GF-D8 (cell line): ENCODE measurements around the gene WDR46.
"Not testable (repeated sequence)": the region's sequence is repeated elsewhere in the genome, so short reads cannot be mapped to it uniquely, and the experiment has no call there.

ENCODE experiments used
- DNase-seq: peaks from one replicate; lab custom pipeline; 2025; lab: John Stamatoyannopoulos, UW

The WDR46 gene

DNA sequence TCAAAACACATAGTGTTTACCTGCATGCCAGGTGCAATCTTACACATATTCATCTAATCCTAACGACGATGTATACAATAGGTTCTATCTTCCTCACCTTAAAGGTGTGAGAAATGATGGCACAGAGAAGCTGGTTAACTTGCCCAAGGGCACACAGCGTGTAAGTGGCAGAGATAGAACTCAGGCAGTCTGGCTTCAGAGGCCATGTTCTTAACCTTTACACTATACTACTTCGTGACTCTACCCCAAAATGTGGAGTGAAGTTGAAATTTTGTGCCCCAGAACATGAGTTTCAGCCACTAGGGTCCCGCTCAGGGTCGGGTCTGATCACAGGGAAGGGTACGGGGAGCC is 17.9 kb downstream of the WDR46 start:
- DNase-seq: no peak

DNA sequence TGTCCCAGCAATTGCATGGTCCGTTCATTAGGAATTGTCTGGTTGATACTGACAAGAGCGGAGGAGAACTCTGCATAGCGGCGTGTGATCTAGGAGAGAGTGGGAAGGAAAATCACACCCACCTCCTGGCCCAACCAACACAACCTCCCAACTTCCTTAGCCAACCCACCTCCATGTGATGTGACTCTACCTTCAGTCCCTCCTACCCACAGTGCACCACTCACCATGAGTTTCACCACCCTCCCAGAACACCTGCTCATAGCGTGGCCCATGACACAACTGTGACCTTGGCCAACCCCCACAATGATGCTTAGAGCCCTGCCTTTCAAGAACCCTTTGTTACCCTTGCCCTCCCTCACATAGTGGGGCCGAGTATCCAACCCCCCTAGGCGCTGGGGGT is 25.0 kb downstream of the WDR46 start:
- no peak for DNase-seq

DNA sequence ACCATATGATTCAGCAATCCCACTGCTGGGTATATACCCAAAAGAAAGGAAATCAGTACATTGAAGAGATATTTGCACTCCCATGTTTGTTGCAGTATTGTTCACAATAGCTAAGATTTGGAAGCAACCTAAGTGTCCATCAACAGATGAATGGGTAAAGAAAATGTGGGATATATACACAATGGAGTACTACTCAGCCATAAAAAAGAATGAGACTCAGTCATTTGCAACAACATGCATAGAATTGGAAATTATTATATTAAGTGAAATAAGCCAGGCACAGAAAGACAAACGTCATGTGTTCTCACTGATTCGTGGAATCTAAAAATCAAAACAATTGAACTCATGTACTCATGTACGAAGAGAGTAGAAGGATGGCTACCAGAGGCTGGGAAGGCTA is 26.5 kb downstream of the WDR46 start:
- not testable (repeated sequence) for DNase-seq

DNA sequence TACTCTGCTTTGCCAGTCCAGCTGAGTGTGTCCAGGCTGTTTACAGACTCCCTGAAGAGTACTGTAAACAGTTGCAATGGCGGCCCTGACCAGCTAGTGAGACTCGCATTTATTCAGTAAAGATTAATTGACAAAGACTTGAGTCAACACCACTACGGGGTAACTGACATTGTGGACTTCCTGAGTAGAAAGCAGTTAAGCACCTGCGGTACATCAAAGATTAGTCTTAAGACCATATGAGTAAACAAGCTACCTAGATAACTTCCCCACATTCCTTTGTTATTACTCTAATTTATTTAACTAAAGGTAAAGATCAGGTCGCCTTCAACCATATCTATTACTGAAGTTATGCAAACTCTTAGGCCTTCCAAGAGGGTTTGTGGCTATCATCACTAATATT is 30.0 kb downstream of the WDR46 start:
- DNase-seq: no peak

DNA sequence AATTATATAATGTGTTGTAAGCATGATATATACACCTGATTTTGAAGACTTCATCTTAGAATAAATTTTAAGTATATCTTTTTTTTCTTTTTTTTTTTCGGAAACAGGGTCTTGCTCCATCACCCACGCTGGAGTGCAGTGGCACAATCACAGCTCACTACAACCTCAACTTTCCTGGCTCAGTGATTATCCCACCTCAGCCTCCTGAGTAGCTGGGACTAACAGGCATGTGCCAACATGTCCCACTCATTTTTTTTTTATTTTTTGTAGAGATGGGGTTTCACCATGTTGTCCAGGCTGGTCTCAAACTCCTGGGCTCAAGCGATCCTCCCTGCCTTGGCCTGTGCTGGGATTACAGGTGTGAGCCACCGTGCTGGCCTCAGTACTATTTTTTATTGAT is 34.4 kb downstream of the WDR46 start:
- DNase-seq: no peak

DNA sequence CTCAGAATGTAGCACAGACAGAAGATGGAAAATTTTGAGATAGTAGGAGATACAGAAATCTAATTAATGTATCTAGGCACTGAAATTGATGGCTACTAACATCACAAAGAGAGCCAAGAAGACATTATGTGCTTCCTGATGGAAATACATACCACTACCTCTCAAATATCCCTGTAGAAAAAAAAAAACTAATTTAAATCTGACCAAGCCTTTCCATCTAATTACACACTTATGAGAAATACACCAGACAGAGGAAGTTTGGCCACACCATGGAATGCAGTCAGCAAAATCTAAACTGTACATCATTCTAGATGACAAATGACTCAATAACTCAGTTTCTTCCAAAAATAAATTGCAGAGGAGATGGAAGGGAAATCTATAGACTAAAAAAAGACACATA is 36.3 kb downstream of the WDR46 start:
- no peak for DNase-seq

DNA sequence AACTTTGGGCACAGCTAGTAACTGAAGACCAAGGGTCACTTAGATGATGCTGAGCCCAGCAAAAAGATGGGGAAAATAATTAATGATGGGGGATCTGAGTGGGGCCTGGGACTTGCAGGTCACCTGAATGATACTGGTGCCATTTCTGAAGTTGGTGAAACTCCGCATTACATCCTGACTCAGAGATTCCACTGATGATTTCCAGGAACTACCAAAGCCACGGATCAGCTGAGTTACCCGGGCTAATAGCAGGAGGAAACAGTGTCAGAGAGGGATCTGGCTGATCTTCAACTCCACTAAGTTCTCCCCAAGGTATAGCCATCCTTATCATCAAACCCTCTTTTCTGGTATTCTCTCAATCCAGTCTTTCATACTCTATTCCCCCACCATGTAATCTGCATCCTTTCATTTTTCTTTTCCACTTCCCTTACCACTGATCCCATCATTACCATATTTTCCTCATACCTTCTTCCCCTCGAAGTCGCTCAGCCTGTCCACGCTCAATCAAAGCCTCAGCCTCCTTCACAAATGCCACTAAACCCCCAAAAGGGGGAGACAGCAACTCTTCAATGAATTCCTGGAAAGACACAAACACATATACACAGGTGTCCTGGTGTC is 37.5 kb downstream of the WDR46 start:
- DNase-seq: no peak

DNA sequence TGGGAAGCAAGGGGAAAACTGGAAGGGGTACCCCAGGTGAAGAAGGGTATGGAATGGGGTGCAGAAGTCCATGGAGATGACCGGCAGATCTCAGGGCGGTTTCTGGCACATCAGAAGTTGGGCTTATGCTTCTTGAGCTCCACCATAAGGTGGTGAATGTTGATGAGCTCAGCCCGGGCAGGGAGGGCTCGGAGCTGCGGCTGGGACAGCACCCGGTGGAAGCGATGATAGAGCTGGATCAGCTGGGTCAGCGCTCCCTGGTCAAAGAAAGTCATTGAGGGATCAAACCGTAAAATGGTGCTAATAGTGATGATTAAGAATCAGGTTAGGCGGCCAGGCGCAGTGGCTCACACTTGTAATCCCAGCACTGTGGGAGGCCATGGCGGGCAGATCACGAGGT is 38.3 kb downstream of the WDR46 start:
- DNase-seq: no peak

DNA sequence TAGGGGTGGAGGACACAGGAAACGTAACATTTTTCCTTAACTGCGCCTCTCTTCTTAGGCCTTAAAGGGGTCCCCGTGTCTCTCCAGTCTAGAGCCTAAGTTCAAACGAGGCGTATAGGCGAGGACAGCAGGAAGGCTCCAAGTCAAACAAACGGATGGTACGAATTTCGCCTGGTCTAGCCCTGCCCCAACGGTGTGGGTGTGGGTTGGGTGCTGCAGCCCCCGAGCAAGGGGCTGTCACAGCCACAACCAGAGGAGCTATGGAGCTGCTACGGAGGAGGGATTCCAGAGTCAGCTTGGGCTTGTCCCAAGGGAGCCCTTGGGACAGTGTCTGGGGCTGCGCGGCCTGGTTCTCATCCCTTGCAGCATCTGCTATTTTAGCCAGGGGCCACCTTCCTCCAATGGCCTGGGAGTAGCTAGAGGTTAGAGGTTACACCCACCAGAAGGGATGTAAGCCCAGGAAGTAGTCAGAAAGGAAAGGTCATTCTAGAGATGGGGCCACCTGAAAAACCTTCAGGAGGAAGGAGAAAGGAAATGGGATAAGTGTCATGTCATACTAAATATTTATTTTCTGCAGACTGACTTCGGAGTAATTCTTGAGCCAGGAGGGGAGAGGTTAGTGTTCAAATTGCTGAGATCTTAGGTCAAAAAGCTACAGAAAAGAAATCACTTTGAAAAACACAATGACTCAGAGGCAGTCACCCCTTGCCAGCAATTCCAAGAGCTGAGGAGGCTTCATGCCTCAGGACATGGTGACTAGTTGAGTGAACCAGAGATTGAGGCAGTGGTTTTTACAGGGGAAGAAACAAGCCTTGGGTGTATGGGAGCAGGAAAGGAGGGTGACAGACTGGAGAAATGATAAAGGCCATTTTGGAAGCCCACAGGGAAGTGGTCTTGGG is 39.1 kb downstream of the WDR46 start:
- DNase-seq: no peak

DNA sequence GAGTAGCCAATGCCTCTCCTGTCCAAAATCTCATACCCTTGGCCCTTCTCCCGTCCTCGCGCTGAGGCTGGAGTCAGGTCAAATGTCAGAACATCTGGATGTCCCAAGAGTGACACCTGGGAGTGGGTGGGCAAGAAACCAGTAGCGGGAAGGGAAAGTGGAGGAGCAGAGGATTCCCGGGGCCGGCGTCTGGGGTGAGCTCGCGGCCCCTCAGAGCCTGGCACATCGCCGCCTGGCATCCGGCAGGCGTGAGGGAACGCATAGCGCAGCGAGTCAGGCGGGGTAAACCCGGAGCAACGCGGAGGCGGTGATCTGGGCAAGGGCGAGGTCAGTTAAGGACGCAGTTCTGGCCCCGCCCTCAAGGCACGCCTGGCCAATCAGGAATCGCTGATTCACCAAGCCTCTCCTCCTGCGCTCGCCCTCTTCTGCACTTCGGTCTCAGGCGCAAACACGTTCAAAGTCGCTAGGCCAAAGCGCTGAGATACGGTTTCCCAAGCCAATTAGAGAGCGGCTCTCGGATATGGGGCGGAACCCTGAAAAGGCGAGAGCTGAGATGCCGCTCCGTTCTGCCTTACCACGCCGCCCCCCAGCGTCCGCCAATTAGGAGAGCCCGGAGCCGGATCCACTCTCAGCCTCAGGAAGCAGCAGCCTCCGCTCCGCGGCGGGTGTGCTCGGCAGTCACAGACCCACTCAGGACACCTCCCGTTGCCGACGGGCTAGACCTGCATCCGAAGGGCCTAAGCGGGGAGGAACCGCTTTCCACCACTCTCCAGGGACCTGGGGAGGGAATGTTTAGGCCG is 39.9 kb downstream of the WDR46 start:
- peak; percentile 95 for DNase-seq

DNA sequence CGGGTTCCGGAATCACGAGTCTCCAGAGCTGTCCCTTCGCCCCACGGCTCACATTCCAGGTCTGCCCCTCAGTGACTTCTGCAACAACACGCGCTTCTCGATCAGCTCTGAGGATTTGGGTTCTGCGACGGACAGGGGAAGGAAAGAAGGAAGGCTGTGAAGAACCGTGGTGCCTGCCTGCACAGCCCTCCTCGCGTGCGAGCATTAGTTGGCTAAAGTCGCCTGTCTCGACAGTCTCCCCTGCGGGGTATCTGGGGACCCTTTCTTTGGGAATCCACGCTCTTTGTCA is 40.5 kb downstream of the WDR46 start:
- peak; percentile 37 for DNase-seq

DNA sequence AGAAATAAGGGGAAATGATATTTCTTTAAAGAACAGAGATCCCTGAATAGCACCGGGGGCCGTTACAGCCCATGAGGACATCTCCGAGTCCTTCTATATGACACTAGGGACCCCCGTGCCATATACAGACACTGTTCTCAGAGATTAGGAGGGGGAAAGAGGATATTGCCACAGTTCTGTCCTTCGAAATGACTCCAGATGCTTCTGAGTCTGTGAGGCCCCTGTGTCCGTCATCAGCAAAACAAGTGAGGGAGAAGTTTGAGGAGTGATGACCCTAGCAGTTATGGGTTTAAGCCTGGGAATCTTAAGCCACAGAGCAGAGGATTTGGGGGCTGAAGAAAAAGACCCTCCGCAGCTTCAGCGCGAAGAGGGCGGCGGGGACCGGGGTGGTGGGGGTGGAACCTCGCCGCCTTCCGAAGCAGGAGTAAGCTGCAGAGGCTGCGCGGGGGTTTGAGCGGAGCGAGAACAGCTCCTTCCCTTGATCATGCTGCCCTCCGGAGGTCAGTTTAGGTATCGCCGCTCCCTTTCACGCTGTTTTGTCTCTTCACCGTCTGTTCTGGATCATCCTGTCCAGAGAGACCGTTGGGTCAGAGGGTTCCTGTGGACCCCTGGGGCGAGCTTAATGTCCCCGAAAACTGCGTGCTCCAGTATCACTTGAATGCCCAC is 40.9 kb downstream of the WDR46 start:
- DNase-seq: peak; percentile 54

DNA sequence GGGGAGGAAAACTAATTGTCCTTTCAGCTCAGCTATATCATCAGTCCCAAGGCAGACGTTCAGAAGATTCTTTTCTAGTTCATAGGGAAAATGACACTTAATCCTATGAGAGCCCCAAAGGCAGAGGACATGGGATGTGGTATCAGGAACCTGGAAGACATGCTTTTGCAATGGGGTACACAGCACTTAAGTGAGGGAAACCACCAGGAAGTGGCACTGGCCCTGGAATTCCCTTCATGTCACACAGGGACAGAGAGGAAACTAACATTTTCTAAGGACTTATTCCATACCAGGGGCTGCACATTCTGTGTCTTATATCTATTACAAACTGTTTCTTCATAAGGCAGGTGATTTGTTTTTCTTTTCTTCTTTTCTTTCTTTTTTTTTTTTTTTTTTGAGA is 45.6 kb downstream of the WDR46 start:
- no peak for DNase-seq

DNA sequence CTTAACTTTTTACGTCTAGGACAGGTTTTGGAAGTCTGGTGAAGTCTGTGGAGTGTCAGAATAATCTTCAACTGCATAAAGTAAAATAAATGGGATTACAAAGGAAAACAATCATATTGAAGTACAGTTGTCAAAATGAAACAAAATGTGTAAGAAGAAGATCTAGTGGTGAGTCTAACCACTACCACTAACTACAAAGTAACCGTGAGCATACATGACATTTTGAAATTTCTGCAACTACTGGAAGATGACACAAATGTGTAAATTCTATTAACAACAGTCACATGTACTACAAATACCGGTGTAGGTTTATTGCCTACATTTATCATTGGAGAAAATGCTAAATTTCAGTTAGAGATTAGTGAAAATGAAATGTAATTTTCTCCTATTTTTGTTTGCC is 47.1 kb downstream of the WDR46 start:
- DNase-seq: no peak

DNA sequence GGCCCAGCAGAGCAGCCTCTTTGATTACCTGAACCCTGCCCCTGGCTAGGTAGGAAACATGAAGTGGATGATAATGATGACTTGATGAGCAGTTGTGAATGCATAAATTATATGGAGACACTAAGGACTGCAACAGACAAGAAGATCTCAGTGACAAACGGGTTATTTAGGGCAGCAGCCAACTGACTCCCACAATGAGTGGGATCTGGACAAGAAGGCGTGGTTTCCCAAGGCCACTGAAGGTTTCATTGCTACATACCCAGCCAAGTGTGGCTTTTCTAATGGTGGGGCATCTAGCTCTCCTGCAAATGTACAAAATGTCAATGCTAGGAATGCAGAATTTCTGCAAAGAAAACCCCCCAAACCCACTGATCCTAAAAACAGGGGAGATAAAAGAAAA is 51.3 kb downstream of the WDR46 start:
- DNase-seq: no peak

DNA sequence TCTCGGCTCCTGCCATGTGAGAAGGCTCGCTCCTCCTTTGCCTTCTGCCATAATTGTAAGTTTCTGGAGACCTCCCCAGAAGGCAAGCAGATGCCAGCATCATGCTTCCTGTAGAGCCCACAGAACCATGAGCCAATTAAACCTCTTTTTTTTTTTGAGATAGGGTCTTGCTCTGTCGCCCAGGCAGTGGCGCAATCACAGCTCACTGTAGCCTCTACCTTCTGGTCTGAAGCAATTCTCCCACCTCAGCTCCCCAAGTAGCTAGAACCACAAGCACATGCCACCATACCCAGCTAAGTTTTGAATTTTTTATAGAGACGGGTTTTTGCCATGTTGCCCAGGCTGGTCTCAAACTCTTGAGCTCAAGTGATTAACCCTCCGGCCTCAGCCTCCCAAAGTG is 52.2 kb downstream of the WDR46 start:
- DNase-seq: no peak

DNA sequence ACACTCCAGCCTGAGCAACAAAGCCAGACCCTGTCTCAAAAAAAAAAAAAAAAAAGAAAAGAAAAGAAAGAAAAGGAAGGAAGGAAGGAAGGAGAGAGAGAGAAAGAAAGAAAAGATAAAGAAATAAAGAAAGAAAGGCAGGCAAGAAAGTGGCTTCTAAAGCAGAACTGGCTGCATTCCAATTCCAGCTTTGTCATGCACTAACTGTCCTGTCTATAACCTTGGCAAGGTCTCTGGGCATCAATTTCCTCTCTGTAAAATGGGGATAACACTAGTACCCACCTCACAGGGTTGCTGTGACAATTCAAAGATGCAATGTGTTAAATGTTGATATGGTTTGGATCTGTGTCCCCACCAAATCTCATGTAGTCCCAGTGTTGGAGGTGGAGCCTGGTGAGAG is 52.7 kb downstream of the WDR46 start:
- DNase-seq: no peak

DNA sequence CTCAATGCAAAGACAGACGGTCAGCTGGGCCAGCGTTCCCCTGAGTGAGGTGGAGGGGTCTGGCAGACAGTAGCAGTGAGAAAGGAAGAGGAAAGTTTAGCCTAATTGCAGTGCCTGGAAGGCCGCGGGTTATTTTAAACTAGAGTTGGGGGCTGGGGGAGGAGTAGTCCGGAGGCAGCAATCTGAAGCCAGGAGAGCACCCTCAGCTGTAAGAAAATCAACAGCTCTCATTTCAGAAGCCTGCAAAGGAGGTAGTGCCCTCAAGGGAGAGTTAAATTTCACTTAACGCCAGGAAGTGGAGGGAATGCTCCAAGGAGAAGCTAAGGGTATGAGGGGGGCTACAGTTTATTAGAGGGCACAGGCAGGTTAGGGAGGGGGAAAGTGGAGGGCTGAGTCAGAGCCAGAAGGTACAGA is 53.8 kb downstream of the WDR46 start:
- DNase-seq: no peak
